ENCODE results near the gene COA7. TPM values are rescaled to one million over a fixed set of nuclear protein-coding genes. Genes with fewer than 3 reads are reported as not detected.
A peak's percentile ranks its signal among the peaks of the same experiment; 100 is the strongest.
"Not testable (repeated sequence)": the region's sequence is repeated elsewhere in the genome, so short reads cannot be mapped to it uniquely, and the experiment has no call there.

Gene COA7
- total RNA-seq, 1 experiment from 2014 or later = 43.7 TPM

GRCh38 chr1:52691821-52692220 is 6.3 kb downstream of the COA7 start (continued):
- TF ChIP-seq, protein P1, sequence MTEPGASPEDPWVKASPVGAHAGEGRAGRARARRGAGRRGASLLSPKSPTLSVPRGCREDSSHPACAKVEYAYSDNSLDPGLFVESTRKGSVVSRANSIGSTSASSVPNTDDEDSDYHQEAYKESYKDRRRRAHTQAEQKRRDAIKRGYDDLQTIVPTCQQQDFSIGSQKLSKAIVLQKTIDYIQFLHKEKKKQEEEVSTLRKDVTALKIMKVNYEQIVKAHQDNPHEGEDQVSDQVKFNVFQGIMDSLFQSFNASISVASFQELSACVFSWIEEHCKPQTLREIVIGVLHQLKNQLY (CRISPR knock-in tag; IDR thresholded peaks at IDR 0.05) = no peak

DNA sequence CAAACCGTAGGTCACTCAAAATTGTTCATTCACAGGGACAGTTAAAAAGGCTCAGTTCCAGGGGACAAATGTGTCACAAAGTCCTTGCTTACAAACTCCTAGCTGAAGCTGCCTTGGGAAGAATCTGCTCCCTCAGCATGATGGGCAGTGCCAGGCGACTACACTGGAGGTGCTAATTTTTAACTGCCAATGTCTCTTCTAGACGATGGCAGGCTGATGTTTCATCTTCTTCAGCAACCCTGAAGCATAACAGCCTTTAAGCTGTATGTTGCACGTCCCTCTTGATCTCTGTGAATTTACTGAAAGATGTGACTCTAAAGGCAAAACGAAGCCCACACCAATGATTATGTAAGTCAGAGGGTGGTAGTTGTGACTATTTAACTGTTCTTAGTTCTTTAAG is 11.3 kb downstream of the COA7 start:
- CTCF ChIA-PET = interaction anchor here (0.6 to 2.2 kb wide), 27 partner anchors 12 to 469 kb away, joined by 3 to 13 read pairs (median 3); partner anchors contain the start of genes ECHDC2, ORC1, PRPF38A and TUT4

GRCh38 chr1:52686261-52686751 is 11.8 kb downstream of the COA7 start:
- TF ChIP-seq ZNF121 (CRISPR knock-in tag; IDR thresholded peaks at IDR 0.05) = peak; percentile 61
- TF ChIP-seq, protein P2, sequence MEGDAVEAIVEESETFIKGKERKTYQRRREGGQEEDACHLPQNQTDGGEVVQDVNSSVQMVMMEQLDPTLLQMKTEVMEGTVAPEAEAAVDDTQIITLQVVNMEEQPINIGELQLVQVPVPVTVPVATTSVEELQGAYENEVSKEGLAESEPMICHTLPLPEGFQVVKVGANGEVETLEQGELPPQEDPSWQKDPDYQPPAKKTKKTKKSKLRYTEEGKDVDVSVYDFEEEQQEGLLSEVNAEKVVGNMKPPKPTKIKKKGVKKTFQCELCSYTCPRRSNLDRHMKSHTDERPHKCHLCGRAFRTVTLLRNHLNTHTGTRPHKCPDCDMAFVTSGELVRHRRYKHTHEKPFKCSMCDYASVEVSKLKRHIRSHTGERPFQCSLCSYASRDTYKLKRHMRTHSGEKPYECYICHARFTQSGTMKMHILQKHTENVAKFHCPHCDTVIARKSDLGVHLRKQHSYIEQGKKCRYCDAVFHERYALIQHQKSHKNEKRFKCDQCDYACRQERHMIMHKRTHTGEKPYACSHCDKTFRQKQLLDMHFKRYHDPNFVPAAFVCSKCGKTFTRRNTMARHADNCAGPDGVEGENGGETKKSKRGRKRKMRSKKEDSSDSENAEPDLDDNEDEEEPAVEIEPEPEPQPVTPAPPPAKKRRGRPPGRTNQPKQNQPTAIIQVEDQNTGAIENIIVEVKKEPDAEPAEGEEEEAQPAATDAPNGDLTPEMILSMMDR (IDR thresholded peaks at IDR 0.05) = peak; percentile 69
- CTCF ChIA-PET = interaction anchor here (0.6 to 2.2 kb wide), 28 partner anchors 13 to 469 kb away, joined by 3 to 13 read pairs (median 3); partner anchors contain the start of genes ECHDC2, ORC1, PRPF38A and TUT4
- Mint-ChIP-seq H3K36me3 (peaks cover 44% of the 10 kb centered on the region), H3K27ac (peak overlapping the region; percentile 28)
- ATAC-seq (peak; percentile 90), DNase-seq (ENCODE audit: low spot score) (peak; percentile 76)
- H3K27me3 Mint-ChIP-seq (ENCODE audit: low read depth); H3K4me1 Mint-ChIP-seq; H3K4me3 Mint-ChIP-seq; H3K9me3 Mint-ChIP-seq: not testable (repeated sequence)
- POLR2A ChIA-PET = interaction anchor here (1.1 kb wide), 1 partner anchor 10 kb away, joined by 3 read pairs; no protein-coding TSS in a partner anchor

More for the DNA sequence above, 11.3 kb downstream of the COA7 start:
- Mint-ChIP-seq H3K4me1 (peaks cover 6% of the 10 kb centered on the region), H3K36me3 (peaks cover 48% of the 10 kb centered on the region), H3K27ac (no peak overlapping the region), H3K9me3 (peaks cover 7% of the 10 kb centered on the region), H3K27me3 (ENCODE audit: low read depth) (no peaks in the 10 kb centered on the region), H3K4me3 (no peak overlapping the region)
- DNase-seq (ENCODE audit: low spot score) = no peak
- no peak for ATAC-seq
- POLR2A ChIA-PET = interaction anchor here (1.1 kb wide), 1 partner anchor 10 kb away, joined by 3 read pairs; no protein-coding TSS in a partner anchor
- TF ChIP-seq CBFB (CRISPR knock-in tag; IDR thresholded peaks at IDR 0.05; ENCODE audit: low read depth) = no peak
- TF ChIP-seq CREB1 (CRISPR knock-in tag; IDR thresholded peaks at IDR 0.05) = no peak
- TF ChIP-seq E2F5 (CRISPR knock-in tag; IDR thresholded peaks at IDR 0.05) = no peak
- no peak for TF ChIP-seq ESRRA (CRISPR knock-in tag; IDR thresholded peaks at IDR 0.05; ENCODE audit: borderline replicate concordance)
- no peak for TF ChIP-seq PRRX2 (CRISPR knock-in tag; IDR thresholded peaks at IDR 0.05)
- TF ChIP-seq TCF7 (CRISPR knock-in tag; IDR thresholded peaks at IDR 0.05; ENCODE audit: low read depth) = no peak
- TF ChIP-seq ZBTB43 (CRISPR knock-in tag; IDR thresholded peaks at IDR 0.05) = no peak
- TF ChIP-seq, protein P3, sequence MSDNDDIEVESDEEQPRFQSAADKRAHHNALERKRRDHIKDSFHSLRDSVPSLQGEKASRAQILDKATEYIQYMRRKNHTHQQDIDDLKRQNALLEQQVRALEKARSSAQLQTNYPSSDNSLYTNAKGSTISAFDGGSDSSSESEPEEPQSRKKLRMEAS (CRISPR knock-in tag; IDR thresholded peaks at IDR 0.05) = no peak
- no peak for TF ChIP-seq ATF2 (CRISPR knock-in tag; IDR thresholded peaks at IDR 0.05; ENCODE audit: borderline replicate concordance, low read depth)
- TF ChIP-seq SP1 (CRISPR knock-in tag; conservative IDR thresholded peaks at IDR 0.05) = no peak
- TF ChIP-seq TEAD1 (CRISPR knock-in tag; IDR thresholded peaks at IDR 0.05) = no peak
- no peak for TF ChIP-seq JAZF1 (CRISPR knock-in tag; IDR thresholded peaks at IDR 0.05)
